ENCODE data around the gene RASSF4. TPM values are rescaled to one million over a fixed set of nuclear protein-coding genes. Genes with fewer than 3 reads are reported as not detected.
A peak's percentile ranks its signal among the peaks of the same experiment; 100 is the strongest.

Gene RASSF4
- total and polyA plus RNA-seq, 9 of the 15 experiments (the other 6 are each of a cell fraction or from before 2014, with no cell fraction given): 0.01 to 0.62 (median 0.11) TPM; not detected in 3

DNA sequence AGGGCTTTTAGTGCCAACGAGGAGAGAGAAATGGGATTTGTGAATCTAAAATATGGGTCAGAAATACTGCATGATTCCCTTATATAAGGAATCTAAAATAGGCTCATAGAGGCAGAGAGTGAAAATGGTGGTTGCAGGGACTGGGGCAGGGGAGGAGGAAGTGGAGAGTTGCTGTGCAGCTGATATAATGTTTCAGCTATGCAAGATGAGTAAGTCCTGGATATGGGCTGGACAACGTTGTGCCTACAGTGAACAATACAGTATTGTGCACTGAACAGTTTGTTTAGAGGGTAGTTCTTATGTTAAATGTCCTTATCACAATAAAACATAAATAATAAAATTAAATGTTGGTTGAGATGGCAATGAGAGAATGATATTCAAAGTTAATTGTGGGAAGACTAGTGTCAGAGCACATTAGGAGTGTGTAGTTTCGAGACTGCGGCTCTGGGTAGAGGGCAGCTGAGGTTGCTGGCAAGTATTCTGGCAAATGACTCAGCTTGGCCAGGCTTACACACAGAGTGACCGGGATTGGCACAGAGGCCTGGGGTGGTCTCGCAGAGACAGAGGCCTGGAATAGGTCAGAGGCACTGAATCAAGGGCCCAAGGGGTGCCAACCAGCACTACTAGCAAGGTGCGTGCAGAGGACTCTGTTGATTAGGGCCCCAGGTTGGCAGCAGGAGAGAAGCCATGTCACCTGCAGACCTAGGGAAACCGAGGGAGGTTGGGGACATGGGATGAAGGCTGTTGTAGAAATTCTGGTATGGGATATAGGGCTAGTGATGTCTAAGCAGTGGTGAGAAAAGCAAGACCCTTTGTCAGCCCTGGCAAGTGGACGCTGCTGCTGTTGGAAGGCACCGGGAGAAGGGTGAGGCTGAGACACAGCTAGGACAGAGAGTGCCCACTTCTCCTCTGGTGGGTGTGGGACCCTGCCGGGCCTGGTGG, 21.8 kb downstream of the RASSF4 start:
- 0 out of 3 replicates have a peak, but pooled peaks have one; percentile 17 for ATAC-seq
- ChIA-PET POLR2A (interaction anchor here (0.9 to 1.8 kb wide), 3 partner anchors 11 to 22 kb away, joined by 3 to 4 read pairs (median 4); no protein-coding TSS in a partner anchor), CTCF (ENCODE audit: low intra/inter-chr PET ratio) (no interaction called here)
- WGBS (ENCODE audit: insufficient coverage, low coverage, missing lambda C conversion rate): 45% methylated on average over 11 of the region's 11 CpGs
- Histone ChIP-seq H3K9ac (ENCODE audit: insufficient read depth in 1 of 2, low read depth in 2 of 2, low read length in 2 of 2) (no peak overlapping the region), H3K4me1 (replicated peaks in 1 of 2; ENCODE audit: control insufficient read depth in 2 of 2, insufficient read depth in 2 of 2, low read length in 2 of 2) (peaks cover 44 to 47% of the 10 kb centered on the region in 2 experiments), H3K9me3 (replicated peaks; ENCODE audit: control insufficient read depth, insufficient read depth, low read depth, low read length) (no peaks in the 10 kb centered on the region), H3K4me2 (ENCODE audit: insufficient read depth, low read length) (no peak overlapping the region), H4K20me1 (replicated peaks; ENCODE audit: control insufficient read depth, insufficient read depth, low read length) (no peaks in the 10 kb centered on the region), H3K9me1 (ENCODE audit: control insufficient read depth, insufficient read depth, low read length) (no peaks in the 10 kb centered on the region), H3K36me3 (ENCODE audit: control insufficient read depth, insufficient read depth, low read length) (no peaks in the 10 kb centered on the region), H3K27me3 (ENCODE audit: control insufficient read depth in 2 of 2, insufficient read depth in 2 of 2, low read length in 2 of 2) (peaks cover 2 to 18% of the 10 kb centered on the region in 2 experiments; a peak in 3 of 5 replicates), H3K27ac (ENCODE audit: extremely low read depth, low read depth, low read length) (no peak overlapping the region), H3K4me3 (no peak overlapping the region), H3K79me2 (ENCODE audit: control insufficient read depth, insufficient read depth, low read length) (no peaks in the 10 kb centered on the region), H2AFZ (ENCODE audit: low read depth, low read length) (peak overlapping the region; percentile 74)
- FAIRE-seq: peak; percentile 73
- BruUV-seq (replicated peaks): no TSS peak
- no peak for DNase-seq (ENCODE audit: extremely low read depth in 1 of 4, low spot score in 3 of 4)
- intact Hi-C loops (cut with micrococcal nuclease): no loop called here
- in situ Hi-C loops (cut with MboI): no loop called here
- TF ChIP-seq BACH1 (tag; IDR thresholded peaks at IDR 0.05): peak; percentile 42; the same call in 1 of the 2 replicates
- TF ChIP-seq JUND (IDR thresholded peaks at IDR 0.05; ENCODE audit: borderline replicate concordance, low read depth, low read length): peak; percentile 28; the same call in 1 of the 2 replicates
- TF ChIP-seq JUND (tag; IDR thresholded peaks at IDR 0.05; ENCODE audit: borderline replicate concordance, low read depth, low read length): peak; percentile 47; the same call in 1 of the 3 replicates
- TF ChIP-seq SPI1 (IDR thresholded peaks at IDR 0.05; ENCODE audit: borderline replicate concordance, low read depth, low read length): peak; percentile 75; the same call in 1 of the 2 replicates
- TF ChIP-seq, protein P1, sequence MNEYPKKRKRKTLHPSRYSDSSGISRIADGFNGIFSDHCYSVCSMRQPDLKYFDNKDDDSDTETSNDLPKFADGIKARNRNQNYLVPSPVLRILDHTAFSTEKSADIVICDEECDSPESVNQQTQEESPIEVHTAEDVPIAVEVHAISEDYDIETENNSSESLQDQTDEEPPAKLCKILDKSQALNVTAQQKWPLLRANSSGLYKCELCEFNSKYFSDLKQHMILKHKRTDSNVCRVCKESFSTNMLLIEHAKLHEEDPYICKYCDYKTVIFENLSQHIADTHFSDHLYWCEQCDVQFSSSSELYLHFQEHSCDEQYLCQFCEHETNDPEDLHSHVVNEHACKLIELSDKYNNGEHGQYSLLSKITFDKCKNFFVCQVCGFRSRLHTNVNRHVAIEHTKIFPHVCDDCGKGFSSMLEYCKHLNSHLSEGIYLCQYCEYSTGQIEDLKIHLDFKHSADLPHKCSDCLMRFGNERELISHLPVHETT (CRISPR knock-in tag; conservative IDR thresholded peaks at IDR 0.05 in 1 of 2, IDR thresholded peaks at IDR 0.05 in 1 of 2): 0 out of 4 replicates have a peak, but pooled peaks of 1 of the 2 experiments have one; percentile 42
- TF ChIP-seq FOSL1 (tag; conservative IDR thresholded peaks at IDR 0.05): peak; percentile 37
- TF ChIP-seq ZNF766 (CRISPR knock-in tag; conservative IDR thresholded peaks at IDR 0.05): peak; percentile 71; the same call in 1 of the 2 replicates
- TF ChIP-seq NFE2 (IDR thresholded peaks at IDR 0.05; ENCODE audit: low read depth): no peak
- TF ChIP-seq YY1 (IDR thresholded peaks at IDR 0.05; ENCODE audit: borderline replicate concordance in 1 of 3, control insufficient read depth in 1 of 3, extremely low read depth in 1 of 3, insufficient read depth in 3 of 3, insufficient read length in 1 of 3, insufficient replicate concordance in 2 of 3, low read depth in 1 of 3, low read length in 2 of 3): peak in 1 of 3 experiments; percentile 47
- TF ChIP-seq PYGO2 (tag; IDR thresholded peaks at IDR 0.05): no peak
- TF ChIP-seq, protein P2, sequence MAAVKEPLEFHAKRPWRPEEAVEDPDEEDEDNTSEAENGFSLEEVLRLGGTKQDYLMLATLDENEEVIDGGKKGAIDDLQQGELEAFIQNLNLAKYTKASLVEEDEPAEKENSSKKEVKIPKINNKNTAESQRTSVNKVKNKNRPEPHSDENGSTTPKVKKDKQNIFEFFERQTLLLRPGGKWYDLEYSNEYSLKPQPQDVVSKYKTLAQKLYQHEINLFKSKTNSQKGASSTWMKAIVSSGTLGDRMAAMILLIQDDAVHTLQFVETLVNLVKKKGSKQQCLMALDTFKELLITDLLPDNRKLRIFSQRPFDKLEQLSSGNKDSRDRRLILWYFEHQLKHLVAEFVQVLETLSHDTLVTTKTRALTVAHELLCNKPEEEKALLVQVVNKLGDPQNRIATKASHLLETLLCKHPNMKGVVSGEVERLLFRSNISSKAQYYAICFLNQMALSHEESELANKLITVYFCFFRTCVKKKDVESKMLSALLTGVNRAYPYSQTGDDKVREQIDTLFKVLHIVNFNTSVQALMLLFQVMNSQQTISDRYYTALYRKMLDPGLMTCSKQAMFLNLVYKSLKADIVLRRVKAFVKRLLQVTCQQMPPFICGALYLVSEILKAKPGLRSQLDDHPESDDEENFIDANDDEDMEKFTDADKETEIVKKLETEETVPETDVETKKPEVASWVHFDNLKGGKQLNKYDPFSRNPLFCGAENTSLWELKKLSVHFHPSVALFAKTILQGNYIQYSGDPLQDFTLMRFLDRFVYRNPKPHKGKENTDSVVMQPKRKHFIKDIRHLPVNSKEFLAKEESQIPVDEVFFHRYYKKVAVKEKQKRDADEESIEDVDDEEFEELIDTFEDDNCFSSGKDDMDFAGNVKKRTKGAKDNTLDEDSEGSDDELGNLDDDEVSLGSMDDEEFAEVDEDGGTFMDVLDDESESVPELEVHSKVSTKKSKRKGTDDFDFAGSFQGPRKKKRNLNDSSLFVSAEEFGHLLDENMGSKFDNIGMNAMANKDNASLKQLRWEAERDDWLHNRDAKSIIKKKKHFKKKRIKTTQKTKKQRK (IDR thresholded peaks at IDR 0.05; ENCODE audit: borderline replicate concordance, low read depth, low read length): no peak
